NK-92 (cell line): Measurements from ENCODE around the gene SNAPC4.
"Not testable (repeated sequence)": the region's sequence is repeated elsewhere in the genome, so short reads cannot be mapped to it uniquely, and the experiment has no call there.

Experiments used
- DNase-seq: peaks from one replicate; lab custom pipeline; 2025; ENCODE audit not compliant: unreplicated experiment; lab: John Stamatoyannopoulos, UW

Gene SNAPC4

GRCh38 chr9:136409557-136410455 is 9.8 kb upstream of the SNAPC4 start:
- DNase-seq: no peak

DNA sequence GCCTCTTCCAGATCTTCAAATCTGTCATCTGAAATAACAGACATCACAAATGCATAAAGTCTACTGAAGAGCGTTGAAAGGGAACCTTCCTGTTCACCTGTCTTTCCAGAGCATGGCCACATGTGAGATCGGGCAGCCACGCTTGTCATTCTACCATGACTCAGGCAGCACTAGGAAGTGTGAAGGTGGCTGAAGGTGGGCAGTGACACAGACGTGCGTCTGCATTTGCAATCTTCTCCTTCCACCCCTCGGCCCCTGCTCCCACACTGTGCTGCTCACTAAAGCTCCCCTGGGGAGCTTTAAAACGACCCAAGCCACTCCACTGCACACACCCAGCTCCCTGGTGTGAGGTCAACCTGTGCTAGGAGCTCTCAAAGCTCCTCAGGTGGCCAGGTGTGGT is 7.9 kb upstream of the SNAPC4 start:
- no peak for DNase-seq

- DNase-seq: not testable (repeated sequence)
Measured at GRCh38 chr9:136407061-136407460, 7.1 kb upstream of the SNAPC4 start.

DNA sequence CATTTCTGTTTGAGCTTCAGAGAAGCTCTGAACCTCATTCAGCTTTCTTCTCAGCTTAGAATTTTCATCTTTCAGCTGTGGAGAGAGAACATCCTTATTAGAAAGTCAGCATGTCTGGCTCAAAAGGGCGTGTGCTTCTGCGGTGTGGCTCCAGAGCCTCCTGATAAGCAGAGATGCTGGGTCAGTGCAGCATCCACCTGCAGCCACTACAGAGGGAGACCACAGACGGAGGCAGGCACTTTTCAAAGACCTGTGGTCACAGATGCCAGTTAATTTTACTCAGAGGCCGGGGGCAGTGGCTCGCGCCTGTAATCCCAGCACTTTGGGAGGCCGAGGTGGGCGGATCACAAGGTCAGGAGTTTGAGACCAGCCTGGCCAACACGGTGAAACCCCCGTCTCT is 5.9 kb upstream of the SNAPC4 start:
- not testable (repeated sequence) for DNase-seq

DNA sequence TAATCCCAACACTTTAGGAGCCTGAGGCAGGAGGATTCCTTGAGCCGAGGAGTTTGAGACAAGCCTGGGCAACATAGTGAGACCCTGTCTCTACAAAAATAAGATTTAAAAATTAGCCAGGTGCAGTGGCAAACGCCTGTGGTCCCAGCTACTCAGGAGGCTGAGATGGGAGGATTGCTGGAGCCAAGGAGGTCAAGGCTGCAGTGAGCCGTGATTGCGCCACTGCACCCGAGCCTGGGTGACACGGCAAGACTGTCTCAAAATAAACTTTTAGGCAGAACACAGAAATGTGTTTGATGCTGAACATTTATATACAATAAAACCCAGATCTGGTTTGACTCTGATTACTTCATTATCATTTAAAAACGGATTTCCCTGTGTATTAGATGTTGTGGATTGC is 5.5 kb upstream of the SNAPC4 start:
- no peak for DNase-seq

GRCh38 chr9:136404801-136405136 is 4.8 kb upstream of the SNAPC4 start:
- no peak for DNase-seq

GRCh38 chr9:136403915-136404800 is 4.2 kb upstream of the SNAPC4 start:
- DNase-seq: peak; percentile 43

DNA sequence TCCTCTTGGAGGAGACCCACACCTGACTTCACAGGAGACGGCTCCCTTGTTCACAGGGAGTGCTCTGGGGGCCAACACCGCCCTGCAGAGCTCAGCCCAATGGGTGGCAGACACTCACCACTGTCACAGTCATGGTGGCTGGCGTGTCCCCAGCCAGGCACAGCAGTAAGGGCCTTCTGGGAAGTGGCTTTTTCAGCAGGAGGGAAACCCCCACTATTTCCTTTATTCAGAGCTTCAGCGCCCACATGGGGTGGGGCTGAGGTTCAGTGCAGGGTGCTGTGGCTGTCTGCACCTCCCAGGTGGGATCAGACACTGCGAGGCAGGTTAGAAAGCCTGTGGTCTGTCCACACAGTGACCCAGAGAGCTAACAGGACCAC is 3.6 kb upstream of the SNAPC4 start:
- DNase-seq: no peak

- DNase-seq: no peak
Measured at GRCh38 chr9:136402067-136402466, 2.1 kb upstream of the SNAPC4 start.

GRCh38 chr9:136401173-136401922 is 1.4 kb upstream of the SNAPC4 start:
- DNase-seq: no peak

DNA sequence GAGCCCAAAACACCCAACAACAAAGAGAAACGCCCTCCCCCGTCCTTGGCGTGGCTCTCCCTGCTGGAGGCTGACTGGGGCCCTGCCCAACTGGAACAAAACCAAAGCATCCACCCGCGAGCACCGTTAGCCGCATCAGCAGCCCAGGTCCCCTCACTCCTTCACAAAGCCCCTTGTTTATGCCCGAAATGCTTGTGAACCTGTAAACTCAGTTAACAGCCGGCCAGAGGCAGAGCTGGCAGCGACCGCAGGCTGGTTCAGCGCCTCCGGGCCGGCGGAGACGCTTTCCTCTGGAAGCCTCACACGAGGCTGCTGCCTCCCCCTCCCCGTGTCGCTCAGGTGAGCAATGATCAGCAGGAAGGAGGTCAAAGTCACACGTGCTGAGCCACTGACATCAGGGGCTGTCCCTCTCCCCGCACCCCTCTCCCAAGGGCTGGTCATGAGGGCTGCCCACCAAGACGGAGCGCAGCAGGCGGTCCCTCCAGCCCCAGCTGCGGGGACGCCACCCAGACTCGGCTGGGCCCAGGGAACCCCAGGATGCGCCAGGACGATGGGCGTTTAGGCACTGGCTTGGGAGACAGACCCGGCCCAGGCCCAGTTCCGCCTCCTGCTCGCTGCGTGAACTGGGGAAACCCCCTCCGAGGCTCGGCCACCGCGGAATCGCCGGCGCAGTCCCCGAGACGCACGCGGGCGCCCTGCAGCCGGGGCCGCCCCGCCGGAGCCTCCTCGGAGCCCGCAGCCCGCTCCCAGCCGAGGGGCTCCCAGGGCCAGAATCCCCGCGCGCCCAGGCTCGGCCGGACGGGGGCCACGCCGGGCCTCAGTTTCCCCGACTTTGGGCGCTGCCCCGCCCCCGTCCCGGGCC is 563 bp downstream of the SNAPC4 start:
- no peak for DNase-seq

GRCh38 chr9:136398286-136398685 is 1.7 kb downstream of the SNAPC4 start:
- no peak for DNase-seq

DNA sequence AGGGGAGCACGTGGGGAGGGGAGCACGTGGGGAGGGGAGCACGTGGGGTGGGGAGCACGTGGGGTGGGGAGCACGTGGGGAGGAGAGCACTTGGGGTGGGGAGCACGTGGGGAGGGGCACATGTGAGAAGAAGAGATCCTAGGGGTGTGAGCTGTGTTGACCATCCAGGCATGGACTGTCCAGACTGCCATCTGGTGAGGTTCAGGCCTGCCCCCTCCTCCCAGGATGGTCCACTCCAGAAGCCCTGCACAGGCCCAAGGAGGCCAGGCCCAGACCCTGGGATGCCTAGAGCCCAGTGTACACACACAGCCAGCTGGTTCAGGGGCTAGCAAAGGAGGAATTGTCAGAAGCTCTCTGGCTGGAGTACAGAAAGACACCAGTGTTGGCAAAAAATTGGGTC is 2.3 kb downstream of the SNAPC4 start:
- no peak for DNase-seq

DNA sequence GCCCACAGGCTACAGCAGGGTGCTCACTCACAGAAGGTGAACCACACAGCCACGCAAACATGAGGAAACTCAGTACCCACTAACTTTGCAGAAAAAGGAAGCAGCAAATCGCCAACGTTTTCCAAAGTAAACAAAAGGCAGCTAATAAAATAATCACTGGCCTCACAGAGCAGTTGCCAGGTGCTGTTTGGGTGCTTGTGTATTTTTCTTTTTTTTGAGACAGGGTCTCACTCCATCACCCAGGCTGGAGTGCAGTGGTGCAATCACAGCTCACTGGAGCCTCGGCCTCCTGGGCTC is 3.8 kb downstream of the SNAPC4 start:
- no peak for DNase-seq

GRCh38 chr9:136395345-136396218 is 4.4 kb downstream of the SNAPC4 start:
- DNase-seq: no peak

DNA sequence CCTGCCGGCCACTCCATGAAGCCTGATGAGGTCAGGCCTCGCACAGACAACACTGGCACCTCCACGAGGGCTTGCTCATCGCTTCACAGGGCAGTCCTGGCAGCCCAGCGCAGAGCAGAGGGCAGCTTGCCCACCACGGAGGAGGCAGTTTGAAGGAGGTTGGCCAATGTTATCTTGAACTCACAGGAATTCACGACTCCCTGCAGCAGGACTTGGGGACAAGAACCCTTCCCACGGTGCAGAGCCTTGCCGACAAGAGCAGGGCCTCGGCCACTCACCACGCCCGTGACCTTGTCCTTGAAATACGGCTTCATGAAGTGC is 5.0 kb downstream of the SNAPC4 start:
- DNase-seq: no peak

- DNase-seq: no peak
Measured at GRCh38 chr9:136394312-136395019, 5.5 kb downstream of the SNAPC4 start.

DNA sequence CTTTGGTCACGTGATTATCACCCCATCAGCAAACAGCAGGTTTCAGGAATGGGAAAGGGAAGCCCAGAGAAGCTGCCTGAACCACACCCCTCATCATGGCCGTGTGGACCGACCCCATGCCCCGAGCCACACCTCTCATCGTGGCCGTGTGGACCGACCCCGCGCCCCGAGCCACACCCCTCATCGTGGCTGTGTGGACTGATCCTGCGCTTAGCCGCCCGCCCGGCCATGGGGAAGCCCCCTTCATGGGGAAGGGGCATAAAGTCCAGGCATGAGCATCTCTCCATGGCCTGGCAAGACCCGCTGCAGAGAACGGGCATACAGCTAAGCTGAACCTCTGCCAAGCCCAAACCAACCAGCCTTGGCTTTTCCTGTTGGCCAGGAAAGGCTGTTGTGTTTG is 6.4 kb downstream of the SNAPC4 start:
- DNase-seq: no peak
